GM21515 (cell line): ENCODE results near the gene CNNM1.

Experiments used
- ATAC-seq: cut with Tn5 transposase; IDR thresholded peaks from one replicate; pipeline ENCODE4 v1.9.1; 2021; ENCODE audit not compliant: unreplicated experiment

The CNNM1 gene

DNA sequence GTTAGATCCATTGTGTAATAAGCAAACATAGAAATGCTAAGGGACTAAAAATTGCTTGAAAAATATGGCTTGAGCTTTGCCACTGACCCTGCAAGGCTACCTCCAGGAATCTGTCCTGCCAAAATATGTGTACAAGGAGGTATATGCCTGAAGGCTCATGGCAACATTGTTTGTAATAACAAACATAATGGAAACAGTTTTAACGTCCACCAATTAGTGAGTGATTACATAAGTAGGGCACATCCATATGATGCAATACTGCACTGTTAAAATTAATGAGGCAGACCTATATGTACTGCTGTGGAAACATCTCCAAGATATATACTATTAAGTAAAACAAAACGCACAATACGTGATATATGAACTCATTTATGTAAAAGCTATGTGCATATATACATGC, 114.3 kb downstream of the CNNM1 start:
- no peak for ATAC-seq
